ENCODE measurements around the gene TIMM50. TPM values are rescaled to one million over a fixed set of nuclear protein-coding genes. Genes with fewer than 3 reads are reported as not detected.

The TIMM50 gene
- total RNA-seq, 1 donor from 2014 or later, result 115 TPM

DNA sequence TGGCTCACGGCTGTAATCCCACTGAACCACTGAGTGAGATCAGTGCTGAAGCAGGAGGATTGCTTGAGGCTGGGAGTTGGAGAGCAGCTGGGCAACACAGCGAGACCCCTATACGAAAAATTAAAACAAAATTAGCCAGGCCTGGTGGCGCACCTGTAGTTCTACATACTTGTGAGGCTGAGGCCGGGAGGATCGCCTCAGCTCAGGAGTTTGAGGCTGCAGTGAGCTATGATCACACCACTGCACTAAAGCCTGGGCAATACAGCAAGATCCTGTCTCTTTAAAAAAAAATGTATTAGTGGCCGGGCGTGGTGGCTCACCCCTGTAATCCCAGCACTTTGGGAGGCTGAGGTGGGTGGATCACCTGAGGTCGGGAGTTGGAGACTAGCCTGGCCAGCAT, 28.0 kb downstream of the TIMM50 start:
- Mint-ChIP-seq H3K27me3 (ENCODE audit: low read depth) (peaks cover 45% of the 10 kb centered on the region), H3K36me3 (ENCODE audit: low read depth) (no peaks in the 10 kb centered on the region), H3K4me3 (ENCODE audit: low read depth) (no peak overlapping the region), H3K9me3 (no peaks in the 10 kb centered on the region), H3K27ac (no peak overlapping the region), H3K4me1 (ENCODE audit: low read depth) (peaks cover 14% of the 10 kb centered on the region)
- DNase-seq (ENCODE audit: low spot score), result no peak
- intact Hi-C loops (cut with micrococcal nuclease), result no loop called here

DNA sequence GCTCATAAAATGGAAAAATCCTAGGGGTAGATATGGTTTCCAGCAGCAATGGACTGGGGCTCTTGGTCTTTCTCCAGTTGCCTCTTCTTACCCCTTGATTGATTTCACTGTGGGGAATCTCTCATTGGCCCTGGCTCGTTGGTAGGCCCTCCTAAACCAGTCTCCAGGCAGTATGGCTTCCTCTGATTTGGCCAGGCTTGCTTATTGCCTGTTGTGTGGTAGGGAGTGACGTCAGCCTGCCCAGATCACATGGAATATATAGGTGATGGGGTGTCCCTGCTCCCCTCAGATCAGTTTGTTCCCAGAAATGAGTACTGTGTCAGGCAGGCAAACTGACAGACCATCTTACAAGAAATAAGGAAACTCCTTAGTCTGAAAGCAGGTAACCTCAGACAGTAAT, 28.6 kb downstream of the TIMM50 start:
- no peaks in the 10 kb centered on the region for H3K9me3 Mint-ChIP-seq
- no peak overlapping the region for H3K4me3 Mint-ChIP-seq (ENCODE audit: low read depth)
- H3K27ac Mint-ChIP-seq, result no peak overlapping the region
- peaks cover 46% of the 10 kb centered on the region for H3K27me3 Mint-ChIP-seq (ENCODE audit: low read depth)
- H3K36me3 Mint-ChIP-seq (ENCODE audit: low read depth), result no peaks in the 10 kb centered on the region
- no peak for DNase-seq (ENCODE audit: low spot score)
- peaks cover 14% of the 10 kb centered on the region for H3K4me1 Mint-ChIP-seq (ENCODE audit: low read depth)
- intact Hi-C loops (cut with micrococcal nuclease), result no loop called here

DNA sequence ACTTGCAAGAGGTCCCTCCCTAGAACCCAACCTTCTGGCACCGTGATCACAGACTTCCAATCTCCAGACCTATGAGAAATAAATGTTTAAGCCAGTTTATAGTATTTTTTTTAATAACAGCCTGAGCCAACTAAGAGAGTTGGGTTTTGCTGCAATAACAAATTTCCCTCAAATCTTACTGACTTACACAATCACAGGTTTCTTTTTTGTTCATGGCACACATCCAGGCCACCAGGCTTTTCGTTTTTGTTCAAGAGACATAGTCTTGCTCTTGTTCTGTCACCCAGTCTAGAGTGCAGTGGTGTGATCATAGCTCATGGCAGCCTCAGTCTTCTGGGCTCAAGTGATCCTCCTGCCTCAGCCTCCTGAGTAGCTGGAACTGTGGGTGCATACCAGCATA, 32.4 kb downstream of the TIMM50 start:
- Mint-ChIP-seq H3K27ac (no peak overlapping the region), H3K4me1 (ENCODE audit: low read depth) (peaks cover 11% of the 10 kb centered on the region), H3K36me3 (ENCODE audit: low read depth) (no peaks in the 10 kb centered on the region), H3K4me3 (ENCODE audit: low read depth) (no peak overlapping the region), H3K27me3 (ENCODE audit: low read depth) (peaks cover 41% of the 10 kb centered on the region), H3K9me3 (no peaks in the 10 kb centered on the region)
- no peak for DNase-seq (ENCODE audit: low spot score)
- intact Hi-C loops (cut with micrococcal nuclease), result no loop called here

DNA sequence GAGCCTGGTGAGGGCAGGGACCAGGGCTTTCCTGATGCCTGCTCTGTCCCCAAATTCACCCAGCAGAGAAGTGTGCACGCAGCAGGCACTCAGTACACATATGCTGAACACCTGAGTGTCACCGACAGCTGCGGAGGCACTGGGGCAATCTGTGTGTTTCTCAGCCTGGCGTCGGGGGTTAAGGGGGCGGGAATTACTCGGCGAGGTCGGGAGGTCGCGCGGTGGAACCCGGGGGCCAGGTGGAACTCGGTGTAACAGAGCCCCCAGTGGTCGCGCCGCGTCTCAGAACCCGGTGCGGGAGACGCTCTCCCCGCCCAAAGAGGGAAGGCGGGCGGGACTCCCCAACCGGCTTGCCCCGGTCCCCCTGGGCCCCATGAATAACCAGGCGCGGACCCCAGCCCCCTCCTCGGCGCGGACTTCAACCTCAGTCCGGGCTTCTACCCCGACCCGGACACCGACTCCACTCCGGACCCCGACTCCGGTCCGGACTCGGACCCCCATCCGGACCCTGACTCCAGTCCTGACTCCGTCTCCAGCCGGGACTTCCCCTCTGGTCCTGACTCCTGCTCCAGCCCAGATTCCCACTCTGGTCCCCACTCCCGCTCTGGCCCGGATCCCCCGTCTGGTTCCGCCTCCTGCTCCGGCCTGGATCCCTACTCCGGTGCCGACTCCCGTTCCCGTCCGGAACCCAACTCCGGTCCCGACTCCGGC, 34.4 kb downstream of the TIMM50 start, which contains the start of gene SELENOV:
SELENOV (plus strand) TSS at position 300 of the 711 bp plus-strand sequence; CDS start at position 374, 74 bp downstream.
- no peak for DNase-seq (ENCODE audit: low spot score)
- Mint-ChIP-seq H3K4me1 (ENCODE audit: low read depth) (peaks cover 8% of the 10 kb centered on the region), H3K27ac (no peak within 1 kb of the TSS), H3K9me3 (no peaks in the 10 kb centered on the region), H3K4me3 (ENCODE audit: low read depth) (peak within 1 kb of the TSS; percentile 23), H3K27me3 (ENCODE audit: low read depth) (peaks cover 43% of the 10 kb centered on the region), H3K36me3 (ENCODE audit: low read depth) (no peaks in the 10 kb centered on the region)
- intact Hi-C loops (cut with micrococcal nuclease), result no loop called here

DNA sequence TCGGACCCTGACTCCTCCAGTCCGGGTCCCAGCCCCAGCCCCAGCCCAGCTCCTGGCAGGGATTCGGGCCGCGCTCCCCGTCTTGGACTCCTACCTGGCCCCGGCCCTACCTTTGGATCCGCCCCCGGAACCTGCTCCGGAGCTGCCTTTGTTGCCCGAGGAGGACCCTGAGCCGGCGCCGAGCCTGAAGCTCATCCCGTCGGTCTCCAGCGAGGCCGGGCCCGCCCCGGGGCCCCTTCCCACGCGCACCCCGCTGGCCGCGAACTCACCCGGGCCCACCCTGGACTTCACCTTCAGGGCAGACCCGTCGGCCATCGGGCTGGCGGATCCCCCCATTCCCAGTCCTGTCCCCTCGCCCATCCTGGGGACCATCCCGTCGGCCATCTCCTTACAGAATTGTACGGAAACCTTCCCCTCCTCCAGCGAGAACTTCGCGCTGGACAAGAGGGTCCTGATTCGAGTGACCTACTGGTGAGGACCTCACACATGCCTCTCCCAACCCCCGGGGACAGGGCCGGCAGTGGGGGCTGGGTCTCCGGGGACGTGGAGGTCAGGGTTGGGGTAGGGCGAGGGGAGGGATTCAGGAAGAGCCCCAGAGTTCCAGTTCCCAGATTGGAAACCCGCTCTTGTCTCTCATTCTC, 35.0 kb downstream of the TIMM50 start:
- DNase-seq (ENCODE audit: low spot score), result no peak

DNA sequence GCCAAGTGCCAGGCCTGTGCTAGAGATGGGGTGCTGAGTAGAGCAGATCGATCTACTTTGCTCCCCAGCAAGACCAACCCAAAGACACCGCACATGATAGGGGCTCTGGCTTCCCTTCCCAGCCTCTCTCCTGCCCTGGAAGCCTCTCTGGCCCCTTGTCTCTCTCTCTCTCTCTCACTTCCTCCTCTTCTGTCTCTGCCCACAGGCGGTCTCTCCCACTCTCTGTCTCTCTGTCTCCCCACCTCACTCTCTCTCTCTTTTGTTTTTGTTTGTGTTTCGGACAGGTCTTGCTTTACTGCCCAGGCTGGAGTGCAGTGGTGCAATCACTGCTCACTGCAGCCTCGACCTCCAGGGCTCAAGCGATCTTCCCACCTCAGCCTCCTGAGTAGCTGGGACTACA, 35.6 kb downstream of the TIMM50 start:
- Mint-ChIP-seq H3K4me1 (ENCODE audit: low read depth) (peaks cover 8% of the 10 kb centered on the region), H3K4me3 (ENCODE audit: low read depth) (peak overlapping the region; percentile 14)
- intact Hi-C loops (cut with micrococcal nuclease), result no loop called here

More for the DNA sequence above, 35.0 kb downstream of the TIMM50 start:
- Mint-ChIP-seq H3K27me3 (ENCODE audit: low read depth) (peaks cover 43% of the 10 kb centered on the region), H3K27ac (no peak overlapping the region), H3K4me1 (ENCODE audit: low read depth) (peaks cover 8% of the 10 kb centered on the region), H3K4me3 (ENCODE audit: low read depth) (peak overlapping the region; percentile 14), H3K9me3 (no peaks in the 10 kb centered on the region), H3K36me3 (ENCODE audit: low read depth) (no peaks in the 10 kb centered on the region)
- intact Hi-C loops (cut with micrococcal nuclease), result no loop called here

DNA sequence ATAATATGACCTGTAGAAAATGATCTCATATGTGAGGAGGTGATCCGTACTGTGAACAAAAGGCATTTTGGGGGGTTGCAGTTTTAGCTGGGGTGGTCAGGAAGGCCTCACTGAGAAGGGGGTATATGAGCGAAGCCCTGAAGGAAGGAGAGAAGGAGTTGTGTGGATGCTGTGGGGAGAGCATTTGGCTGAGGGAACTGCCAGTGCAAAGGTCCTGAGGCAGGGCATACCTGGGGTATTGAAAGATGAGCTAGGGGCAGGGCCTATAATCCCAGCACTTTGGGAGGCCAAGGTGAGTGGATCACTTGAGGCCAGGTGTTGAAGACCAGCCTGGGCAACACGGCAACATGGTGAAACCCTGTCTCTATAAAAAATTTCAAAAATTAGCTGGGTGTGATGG, 36.8 kb downstream of the TIMM50 start:
- no peaks in the 10 kb centered on the region for H3K36me3 Mint-ChIP-seq (ENCODE audit: low read depth)
- H3K4me1 Mint-ChIP-seq (ENCODE audit: low read depth), result peaks cover 8% of the 10 kb centered on the region
- H3K27me3 Mint-ChIP-seq (ENCODE audit: low read depth), result peaks cover 41% of the 10 kb centered on the region
- intact Hi-C loops (cut with micrococcal nuclease), result no loop called here
- H3K9me3 Mint-ChIP-seq, result no peaks in the 10 kb centered on the region
- H3K4me3 Mint-ChIP-seq (ENCODE audit: low read depth), result no peak overlapping the region
- no peak overlapping the region for H3K27ac Mint-ChIP-seq
- no peak for DNase-seq (ENCODE audit: low spot score)

More for the DNA sequence above, 35.6 kb downstream of the TIMM50 start:
- peaks cover 43% of the 10 kb centered on the region for H3K27me3 Mint-ChIP-seq (ENCODE audit: low read depth)
- no peak overlapping the region for H3K27ac Mint-ChIP-seq
- DNase-seq (ENCODE audit: low spot score), result no peak
- H3K9me3 Mint-ChIP-seq, result no peaks in the 10 kb centered on the region
- no peaks in the 10 kb centered on the region for H3K36me3 Mint-ChIP-seq (ENCODE audit: low read depth)

DNA sequence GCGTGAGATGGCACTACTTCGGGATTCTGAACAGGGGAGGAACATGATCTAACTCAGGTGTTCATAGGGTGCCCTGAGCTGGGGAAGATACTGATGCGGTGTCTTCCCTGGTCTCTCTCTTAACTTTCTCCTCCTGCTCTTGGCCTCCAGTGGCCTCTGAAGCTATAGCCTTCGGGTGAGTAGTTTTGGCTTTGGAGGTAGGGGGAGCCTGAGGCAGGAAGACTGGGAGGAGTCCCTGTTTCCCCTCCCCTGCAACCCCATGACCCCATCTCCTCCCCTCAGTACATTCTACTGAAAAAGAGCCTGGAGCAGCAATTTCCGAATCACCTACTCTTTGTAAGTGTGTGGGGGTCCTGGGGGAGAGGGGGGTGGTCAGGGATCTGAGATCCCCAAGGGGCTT, 37.8 kb downstream of the TIMM50 start:
- Mint-ChIP-seq H3K4me1 (ENCODE audit: low read depth) (peaks cover 8% of the 10 kb centered on the region), H3K36me3 (ENCODE audit: low read depth) (no peaks in the 10 kb centered on the region), H3K4me3 (ENCODE audit: low read depth) (no peak overlapping the region), H3K27ac (no peak overlapping the region), H3K27me3 (ENCODE audit: low read depth) (peaks cover 35% of the 10 kb centered on the region), H3K9me3 (no peaks in the 10 kb centered on the region)
- DNase-seq (ENCODE audit: low spot score), result no peak
- intact Hi-C loops (cut with micrococcal nuclease), result no loop called here

DNA sequence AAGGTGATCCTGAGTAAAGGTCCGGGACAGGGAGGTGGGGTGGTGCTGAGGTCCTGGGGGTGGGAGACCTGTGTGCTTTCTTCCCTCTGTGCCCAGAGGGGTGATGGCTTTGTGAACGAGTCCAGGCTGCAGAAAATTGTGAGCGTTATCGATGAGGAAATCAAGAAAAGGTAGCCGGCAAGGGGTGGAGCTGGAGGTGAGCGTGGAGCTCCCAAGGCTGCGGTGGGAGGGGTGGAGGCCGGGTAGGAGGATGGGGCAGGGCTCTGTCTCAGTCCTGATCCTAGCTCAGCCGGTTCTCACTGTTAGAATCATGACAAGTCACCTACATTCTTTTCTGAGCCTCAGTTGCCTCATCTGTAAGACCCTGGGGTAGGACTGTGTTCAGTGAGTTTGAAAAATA, 38.3 kb downstream of the TIMM50 start:
- H3K9me3 Mint-ChIP-seq, result no peaks in the 10 kb centered on the region
- no peak overlapping the region for H3K27ac Mint-ChIP-seq
- no peaks in the 10 kb centered on the region for H3K36me3 Mint-ChIP-seq (ENCODE audit: low read depth)
- peaks cover 30% of the 10 kb centered on the region for H3K27me3 Mint-ChIP-seq (ENCODE audit: low read depth)
- no peak for DNase-seq (ENCODE audit: low spot score)
- peaks cover 8% of the 10 kb centered on the region for H3K4me1 Mint-ChIP-seq (ENCODE audit: low read depth)
- intact Hi-C loops (cut with micrococcal nuclease), result no loop called here
- H3K4me3 Mint-ChIP-seq (ENCODE audit: low read depth), result no peak overlapping the region

DNA sequence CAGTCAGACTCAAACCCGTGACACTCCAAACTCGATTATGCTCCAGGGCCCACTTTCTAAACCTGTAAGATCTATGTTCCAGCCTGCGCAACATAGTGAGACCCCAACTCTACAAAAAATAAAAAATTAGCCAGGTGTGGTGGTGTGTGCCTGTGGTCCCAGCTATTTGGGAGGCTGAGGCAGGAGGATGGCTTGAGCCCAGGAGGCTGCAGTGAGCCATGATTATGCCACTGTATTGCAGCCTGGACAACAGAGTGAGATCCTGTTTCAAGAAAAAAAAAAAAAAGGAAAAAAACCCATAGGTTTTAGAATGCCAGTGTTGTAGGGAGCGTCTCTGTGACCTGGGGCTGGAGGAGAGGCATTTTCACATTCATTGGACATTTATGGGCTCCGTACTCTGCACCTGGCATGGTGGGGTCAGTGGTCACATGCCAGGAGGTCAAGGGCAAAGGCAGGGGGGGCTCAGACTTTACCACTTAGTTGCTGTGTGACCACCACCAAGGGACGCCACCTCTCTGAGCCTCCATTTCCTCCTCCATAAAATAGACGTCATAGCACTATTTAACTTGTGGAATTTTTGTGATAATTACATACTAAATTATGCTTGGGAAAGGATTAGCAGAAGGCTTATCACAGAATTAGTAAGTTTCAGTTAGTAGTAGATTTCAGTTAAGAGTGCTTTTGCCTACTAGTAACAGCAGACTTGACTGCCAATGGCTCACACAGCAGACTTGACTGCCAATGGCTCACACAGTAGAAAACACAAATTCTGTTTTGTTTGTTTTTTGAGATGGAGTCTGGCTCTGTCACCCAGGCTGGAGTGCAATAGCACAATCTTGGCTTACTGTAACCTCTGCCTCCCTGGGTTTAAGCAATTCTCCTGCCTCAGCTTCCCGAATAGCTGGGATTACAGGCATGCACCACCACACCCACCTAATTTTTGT, 40.2 kb downstream of the TIMM50 start:
- Mint-ChIP-seq H3K27me3 (ENCODE audit: low read depth) (peaks cover 20% of the 10 kb centered on the region), H3K27ac (no peak overlapping the region), H3K4me1 (ENCODE audit: low read depth) (peaks cover 5% of the 10 kb centered on the region), H3K36me3 (ENCODE audit: low read depth) (no peaks in the 10 kb centered on the region), H3K4me3 (ENCODE audit: low read depth) (no peak overlapping the region), H3K9me3 (no peaks in the 10 kb centered on the region)
- intact Hi-C loops (cut with micrococcal nuclease), result no loop called here
- DNase-seq (ENCODE audit: low spot score), result no peak

DNA sequence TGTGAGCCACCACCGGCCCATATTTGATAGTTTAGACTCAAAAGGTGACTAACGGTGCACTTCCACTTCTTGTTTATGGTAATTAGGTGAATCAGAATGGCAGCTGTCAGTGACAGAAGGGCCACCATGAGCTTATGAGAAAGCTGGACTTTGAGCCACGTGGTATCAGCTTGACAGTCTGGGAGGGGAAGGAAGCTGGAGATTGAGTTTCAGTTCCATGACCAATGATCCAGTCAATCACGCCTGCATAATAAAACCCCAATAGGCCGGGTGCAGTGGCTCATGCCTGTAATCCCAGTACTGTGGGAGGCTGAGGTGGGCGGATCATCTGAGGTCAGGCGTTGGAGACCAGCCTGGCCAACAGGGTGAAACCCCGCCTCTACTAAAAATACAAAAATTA, 43.9 kb downstream of the TIMM50 start:
- DNase-seq (ENCODE audit: low spot score), result no peak
- intact Hi-C loops (cut with micrococcal nuclease), result no loop called here
- no peak overlapping the region for H3K27ac Mint-ChIP-seq

DNA sequence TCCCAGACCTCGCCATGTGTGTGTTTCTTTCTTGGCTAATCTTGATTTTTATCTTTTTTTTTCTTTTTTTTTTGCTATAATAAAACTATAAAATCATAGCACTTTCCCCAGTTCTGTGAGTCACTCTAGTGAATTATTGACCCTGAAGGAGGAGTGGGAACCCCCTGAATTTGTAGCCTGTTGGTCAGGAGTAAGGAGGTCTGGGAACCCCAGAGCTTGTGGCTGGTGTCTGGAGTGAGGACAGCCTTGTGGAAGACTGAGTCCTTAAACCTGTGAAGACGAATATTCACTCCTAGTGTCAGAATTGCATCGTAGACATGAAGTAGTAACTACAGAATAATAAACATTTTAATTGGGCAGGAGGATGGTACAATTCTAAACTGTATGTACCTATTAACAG, 44.6 kb downstream of the TIMM50 start:
- Mint-ChIP-seq H3K27me3 (ENCODE audit: low read depth) (no peaks in the 10 kb centered on the region), H3K4me3 (ENCODE audit: low read depth) (no peak overlapping the region), H3K36me3 (ENCODE audit: low read depth) (peaks cover 5% of the 10 kb centered on the region), H3K27ac (no peak overlapping the region), H3K9me3 (no peaks in the 10 kb centered on the region), H3K4me1 (ENCODE audit: low read depth) (peaks cover 3% of the 10 kb centered on the region)
- DNase-seq (ENCODE audit: low spot score), result no peak
- intact Hi-C loops (cut with micrococcal nuclease), result no loop called here

More for the DNA sequence above, 43.9 kb downstream of the TIMM50 start:
- Mint-ChIP-seq H3K36me3 (ENCODE audit: low read depth) (peaks cover 5% of the 10 kb centered on the region), H3K9me3 (no peaks in the 10 kb centered on the region), H3K27me3 (ENCODE audit: low read depth) (no peaks in the 10 kb centered on the region), H3K4me1 (ENCODE audit: low read depth) (peaks cover 3% of the 10 kb centered on the region), H3K4me3 (ENCODE audit: low read depth) (no peak overlapping the region)

Data from activated T-helper 2 cell treated with anti-CD3 and anti-CD28 coated beads, Interferon-gamma antibody, Interleukin-2, Interleukin-4, amounts not matched to agents 10 μg/mL and 5 μg/mL and 100 μg/mL, durations not matched to agents 14 hours and 24 hours and 36 hours (primary cell).